Measurements from ENCODE around the gene TMEM37. TPM values are rescaled to one million over a fixed set of nuclear protein-coding genes. Genes with fewer than 3 reads are reported as not detected.

Gene TMEM37
- total and polyA plus RNA-seq, 2 donors from 2014 or later, result 59.4 to 221 TPM

DNA sequence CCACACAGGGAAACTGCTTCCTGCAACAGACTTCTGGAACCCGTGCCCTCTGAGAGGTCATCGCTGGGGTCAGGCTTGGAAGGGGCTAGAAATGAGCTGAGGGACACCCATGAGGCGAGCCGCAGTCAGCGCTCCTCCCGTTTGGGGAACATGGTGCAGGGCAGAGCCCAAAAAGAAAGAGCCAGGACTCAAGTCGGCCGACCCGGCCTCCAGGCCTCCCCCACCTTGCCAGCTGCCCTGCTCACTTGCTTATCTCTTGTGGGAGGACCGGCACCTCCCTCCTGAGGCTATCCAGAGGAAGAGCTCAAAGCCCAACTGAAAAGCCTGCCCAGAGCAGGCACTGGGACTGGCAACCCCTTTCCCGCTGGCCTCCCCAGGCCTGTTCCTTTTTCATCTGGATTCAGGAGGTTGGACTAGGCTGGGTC is 49.1 kb downstream of the TMEM37 start:
- Histone ChIP-seq H3K9me3 (ENCODE audit: control insufficient read depth in 2 of 3, insufficient read depth in 1 of 3, low read length in 3 of 3) (no peaks in the 10 kb centered on the region), H3K27ac (ENCODE audit: low read depth in 2 of 2, low read length in 2 of 2) (no peak overlapping the region), H3K27me3 (ENCODE audit: control insufficient read depth, insufficient read depth, low read length) (no peaks in the 10 kb centered on the region), H3K4me1 (ENCODE audit: control insufficient read depth in 2 of 3, insufficient read depth in 2 of 3, low read depth in 1 of 3, low read length in 3 of 3) (peaks cover 0 to 11% (median 11%) of the 10 kb centered on the region in 3 donors), H3K9ac (ENCODE audit: low read length in 3 of 3) (no peak overlapping the region), H3K4me3 (ENCODE audit: low read length in 3 of 3) (no peak overlapping the region), H3K36me3 (ENCODE audit: control insufficient read depth in 2 of 3, insufficient read depth in 3 of 3, low read length in 3 of 3) (no peaks in the 10 kb centered on the region)
- TF ChIP-seq, protein P1, sequence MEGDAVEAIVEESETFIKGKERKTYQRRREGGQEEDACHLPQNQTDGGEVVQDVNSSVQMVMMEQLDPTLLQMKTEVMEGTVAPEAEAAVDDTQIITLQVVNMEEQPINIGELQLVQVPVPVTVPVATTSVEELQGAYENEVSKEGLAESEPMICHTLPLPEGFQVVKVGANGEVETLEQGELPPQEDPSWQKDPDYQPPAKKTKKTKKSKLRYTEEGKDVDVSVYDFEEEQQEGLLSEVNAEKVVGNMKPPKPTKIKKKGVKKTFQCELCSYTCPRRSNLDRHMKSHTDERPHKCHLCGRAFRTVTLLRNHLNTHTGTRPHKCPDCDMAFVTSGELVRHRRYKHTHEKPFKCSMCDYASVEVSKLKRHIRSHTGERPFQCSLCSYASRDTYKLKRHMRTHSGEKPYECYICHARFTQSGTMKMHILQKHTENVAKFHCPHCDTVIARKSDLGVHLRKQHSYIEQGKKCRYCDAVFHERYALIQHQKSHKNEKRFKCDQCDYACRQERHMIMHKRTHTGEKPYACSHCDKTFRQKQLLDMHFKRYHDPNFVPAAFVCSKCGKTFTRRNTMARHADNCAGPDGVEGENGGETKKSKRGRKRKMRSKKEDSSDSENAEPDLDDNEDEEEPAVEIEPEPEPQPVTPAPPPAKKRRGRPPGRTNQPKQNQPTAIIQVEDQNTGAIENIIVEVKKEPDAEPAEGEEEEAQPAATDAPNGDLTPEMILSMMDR (IDR thresholded peaks at IDR 0.05; ENCODE audit: borderline replicate concordance, extremely low read depth, insufficient read depth), result no peak
- intact Hi-C loops (cut with DNase I), result no loop called here
- DNase-seq (peak in 1 of 5 donors; percentile 35), FAIRE-seq (no peak)

DNA sequence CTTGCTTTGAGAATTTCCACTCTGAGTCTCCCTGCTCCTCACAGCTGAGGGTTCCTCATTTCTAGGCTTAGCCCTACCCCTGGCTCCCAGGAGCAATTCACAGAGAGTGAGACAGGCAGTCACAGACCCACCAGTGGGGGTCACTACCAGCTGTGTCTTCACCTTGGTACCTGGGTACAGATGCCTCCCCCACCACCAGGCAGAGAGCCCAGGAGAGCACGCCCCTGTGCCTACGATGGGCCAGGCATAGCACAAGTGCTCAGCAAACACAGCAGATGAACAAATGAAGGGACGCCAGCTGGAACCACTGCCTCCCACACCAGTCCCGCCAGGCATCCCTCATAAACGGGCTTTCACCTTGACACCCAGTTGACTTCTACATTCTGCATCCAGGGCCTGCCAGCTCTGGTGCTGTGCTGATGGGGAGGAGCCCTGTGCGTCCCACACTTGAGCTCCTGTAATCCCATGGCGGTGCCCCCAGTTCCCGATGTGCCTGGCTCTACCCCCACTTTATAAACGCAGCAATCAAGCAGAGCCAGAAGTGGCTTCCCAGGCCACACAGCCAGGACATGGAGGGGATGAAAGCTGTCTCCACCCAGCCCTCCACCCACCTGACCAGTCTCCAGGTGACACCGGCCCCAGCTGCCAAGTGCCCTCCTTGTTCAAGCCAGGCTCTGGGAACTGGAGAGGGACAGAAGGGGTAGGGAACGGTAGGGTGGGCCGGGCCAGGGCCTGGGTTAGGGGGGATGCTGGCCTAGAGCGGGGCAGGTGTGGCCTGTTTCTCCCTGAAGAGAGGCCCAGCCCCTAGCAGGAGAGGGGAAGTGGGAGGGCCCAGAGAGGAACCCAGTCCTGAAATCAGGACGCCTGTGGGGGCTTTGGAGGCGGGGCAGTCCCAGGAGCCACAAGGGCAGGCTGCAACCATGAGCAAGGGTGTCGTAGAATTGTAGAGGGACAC is 50.1 kb downstream of the TMEM37 start:
- TF ChIP-seq, protein P1 (IDR thresholded peaks at IDR 0.05; ENCODE audit: borderline replicate concordance, extremely low read depth, insufficient read depth), result no peak
- Histone ChIP-seq H3K27ac (ENCODE audit: low read depth in 2 of 2, low read length in 2 of 2) (peak overlapping the region; percentile 22 to 49), H3K4me1 (ENCODE audit: control insufficient read depth in 2 of 3, insufficient read depth in 2 of 3, low read depth in 1 of 3, low read length in 3 of 3) (peaks cover 0 to 20% (median 10%) of the 10 kb centered on the region in 3 donors), H3K4me3 (ENCODE audit: low read length in 3 of 3) (no peak overlapping the region), H3K9ac (ENCODE audit: low read length in 3 of 3) (no peak overlapping the region), H3K9me3 (ENCODE audit: control insufficient read depth in 2 of 3, insufficient read depth in 1 of 3, low read length in 3 of 3) (no peaks in the 10 kb centered on the region), H3K36me3 (ENCODE audit: control insufficient read depth in 2 of 3, insufficient read depth in 3 of 3, low read length in 3 of 3) (no peaks in the 10 kb centered on the region), H3K27me3 (ENCODE audit: control insufficient read depth, insufficient read depth, low read length) (no peaks in the 10 kb centered on the region)
- FAIRE-seq (no peak), DNase-seq (peak in 2 of 5 donors; percentile 49 to 60)
- intact Hi-C loops (cut with DNase I), result no loop called here

DNA sequence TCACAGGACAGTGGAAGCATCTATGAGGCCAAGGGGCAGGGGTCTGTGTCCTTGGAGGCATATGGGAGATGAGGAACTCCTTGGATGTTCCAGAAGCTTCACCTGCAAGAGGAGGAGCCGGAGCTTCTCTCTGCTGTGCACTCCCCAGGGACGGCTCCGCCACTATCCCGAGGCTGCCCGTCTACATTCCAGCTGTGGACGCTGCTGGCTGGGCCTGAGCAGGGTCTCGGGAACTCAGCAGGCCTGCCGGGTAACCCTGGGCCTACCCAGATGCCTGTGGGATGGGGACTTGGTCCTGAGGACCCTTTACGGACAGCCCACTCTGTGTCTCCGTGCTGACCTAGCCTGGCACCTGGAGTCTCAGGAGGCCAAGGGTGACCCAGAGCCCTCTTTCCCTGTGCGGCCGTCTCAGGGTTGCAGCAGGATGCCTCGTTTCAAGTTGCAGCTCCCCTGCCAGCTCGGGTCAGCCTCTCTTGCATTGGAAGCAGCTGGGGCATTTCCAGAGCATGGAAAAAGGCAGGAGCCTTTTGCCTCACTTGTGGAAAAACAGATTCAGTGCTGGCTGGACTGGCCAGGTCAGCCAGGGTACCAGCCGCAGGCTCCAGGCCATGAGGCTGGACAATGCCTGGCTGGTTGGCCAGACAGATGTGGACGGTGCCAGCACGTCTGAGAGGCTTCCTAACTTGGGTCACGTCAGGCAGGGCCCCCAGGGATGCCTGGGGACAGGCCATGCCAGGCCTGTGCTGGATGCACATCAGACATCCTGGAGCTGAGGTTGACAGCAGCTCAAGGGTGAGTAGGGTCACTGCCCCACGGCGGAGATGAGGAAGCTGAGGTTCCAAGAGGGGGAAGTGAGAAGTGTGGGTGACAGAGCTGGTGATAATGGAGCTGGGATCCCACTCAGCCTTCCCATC is 51.1 kb downstream of the TMEM37 start:
- Histone ChIP-seq H3K4me3 (ENCODE audit: low read length in 3 of 3) (no peak overlapping the region), H3K27me3 (ENCODE audit: control insufficient read depth, insufficient read depth, low read length) (no peaks in the 10 kb centered on the region), H3K27ac (ENCODE audit: low read depth in 2 of 2, low read length in 2 of 2) (peak overlapping the region; percentile 8 to 61), H3K9me3 (ENCODE audit: control insufficient read depth in 2 of 3, insufficient read depth in 1 of 3, low read length in 3 of 3) (no peaks in the 10 kb centered on the region), H3K4me1 (ENCODE audit: control insufficient read depth in 2 of 3, insufficient read depth in 2 of 3, low read depth in 1 of 3, low read length in 3 of 3) (peaks cover 0 to 28% (median 17%) of the 10 kb centered on the region in 3 donors), H3K9ac (ENCODE audit: low read length in 3 of 3) (no peak overlapping the region), H3K36me3 (ENCODE audit: control insufficient read depth in 2 of 3, insufficient read depth in 3 of 3, low read length in 3 of 3) (no peaks in the 10 kb centered on the region)
- FAIRE-seq (no peak), DNase-seq (peak in 2 of 5 donors; percentile 59 to 69)
- TF ChIP-seq, protein P1 (IDR thresholded peaks at IDR 0.05; ENCODE audit: borderline replicate concordance, extremely low read depth, insufficient read depth), result no peak
- intact Hi-C loops (cut with DNase I), result no loop called here

Data from kidney (tissue), 14 donors.